Measurements from ENCODE around the gene RGS7. TPM values are rescaled to one million over a fixed set of nuclear protein-coding genes. Genes with fewer than 3 reads are reported as not detected.

The RGS7 gene
- total RNA-seq, 1 donor from 2014 or later: not detected

DNA sequence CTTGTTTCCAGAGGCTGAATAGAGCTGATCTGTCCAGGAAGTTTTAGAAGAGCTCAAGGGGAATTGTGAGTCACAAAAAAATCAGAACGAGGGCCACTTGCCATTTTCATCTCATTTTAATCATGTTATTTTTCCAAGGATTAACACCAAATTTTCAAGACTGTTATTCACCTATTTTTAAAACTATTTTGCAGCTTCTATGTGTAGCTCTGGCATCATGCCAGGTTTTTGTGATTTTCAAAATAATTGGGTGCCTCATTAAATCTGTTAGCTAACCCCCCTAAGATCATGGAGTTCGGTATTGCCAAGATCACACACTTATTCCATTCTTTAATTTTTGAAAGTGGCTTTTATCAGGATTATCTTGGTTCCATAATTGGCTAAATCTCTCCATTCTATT is 90.9 kb downstream of the RGS7 start:
- Histone ChIP-seq H3K27me3 (no peaks in the 10 kb centered on the region), H3K9me3 (no peaks in the 10 kb centered on the region), H3K4me1 (no peaks in the 10 kb centered on the region), H3K4me3 (no peak overlapping the region), H3K36me3 (no peaks in the 10 kb centered on the region), H3K27ac (no peak overlapping the region)
- TF ChIP-seq POLR2A (IDR thresholded peaks at IDR 0.05): no peak
- no peak for TF ChIP-seq POLR2AphosphoS5 (IDR thresholded peaks at IDR 0.05; ENCODE audit: insufficient read depth in 1 of 2, low read depth in 1 of 2)
- TF ChIP-seq, protein P1, sequence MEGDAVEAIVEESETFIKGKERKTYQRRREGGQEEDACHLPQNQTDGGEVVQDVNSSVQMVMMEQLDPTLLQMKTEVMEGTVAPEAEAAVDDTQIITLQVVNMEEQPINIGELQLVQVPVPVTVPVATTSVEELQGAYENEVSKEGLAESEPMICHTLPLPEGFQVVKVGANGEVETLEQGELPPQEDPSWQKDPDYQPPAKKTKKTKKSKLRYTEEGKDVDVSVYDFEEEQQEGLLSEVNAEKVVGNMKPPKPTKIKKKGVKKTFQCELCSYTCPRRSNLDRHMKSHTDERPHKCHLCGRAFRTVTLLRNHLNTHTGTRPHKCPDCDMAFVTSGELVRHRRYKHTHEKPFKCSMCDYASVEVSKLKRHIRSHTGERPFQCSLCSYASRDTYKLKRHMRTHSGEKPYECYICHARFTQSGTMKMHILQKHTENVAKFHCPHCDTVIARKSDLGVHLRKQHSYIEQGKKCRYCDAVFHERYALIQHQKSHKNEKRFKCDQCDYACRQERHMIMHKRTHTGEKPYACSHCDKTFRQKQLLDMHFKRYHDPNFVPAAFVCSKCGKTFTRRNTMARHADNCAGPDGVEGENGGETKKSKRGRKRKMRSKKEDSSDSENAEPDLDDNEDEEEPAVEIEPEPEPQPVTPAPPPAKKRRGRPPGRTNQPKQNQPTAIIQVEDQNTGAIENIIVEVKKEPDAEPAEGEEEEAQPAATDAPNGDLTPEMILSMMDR (IDR thresholded peaks at IDR 0.05): no peak
- intact Hi-C loops (cut with DNase I): no loop called here
- DNase-seq (ENCODE audit: extremely low spot score in 2 of 2): no peak

DNA sequence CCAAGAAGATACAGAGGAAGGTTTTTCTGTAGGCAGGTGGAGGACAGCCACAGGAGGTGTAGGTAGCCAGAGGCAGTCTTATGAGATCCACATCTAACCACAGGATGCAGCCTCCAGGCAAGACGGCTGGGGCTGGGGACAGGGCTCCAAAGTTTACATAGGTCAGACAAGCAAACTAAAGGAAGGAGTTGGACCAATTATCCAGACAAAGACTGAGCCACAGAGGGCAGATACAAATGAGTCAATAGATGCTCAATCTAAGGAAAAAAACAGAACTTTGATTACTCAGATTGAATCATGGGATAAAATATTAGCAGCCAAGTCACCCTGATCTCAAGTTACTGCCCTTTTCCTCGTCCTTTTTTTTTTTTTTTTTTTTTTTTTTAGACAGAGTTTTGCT is 91.6 kb downstream of the RGS7 start:
- Histone ChIP-seq H3K4me3 (no peak overlapping the region), H3K36me3 (no peaks in the 10 kb centered on the region), H3K27me3 (no peaks in the 10 kb centered on the region), H3K9me3 (no peaks in the 10 kb centered on the region), H3K27ac (no peak overlapping the region), H3K4me1 (no peaks in the 10 kb centered on the region)
- no peak for DNase-seq (ENCODE audit: extremely low spot score in 2 of 2)
- intact Hi-C loops (cut with DNase I): no loop called here
- TF ChIP-seq POLR2A (IDR thresholded peaks at IDR 0.05) (no peak), POLR2AphosphoS5 (IDR thresholded peaks at IDR 0.05; ENCODE audit: insufficient read depth in 1 of 2, low read depth in 1 of 2) (no peak)
- TF ChIP-seq, protein P1 (IDR thresholded peaks at IDR 0.05): no peak

DNA sequence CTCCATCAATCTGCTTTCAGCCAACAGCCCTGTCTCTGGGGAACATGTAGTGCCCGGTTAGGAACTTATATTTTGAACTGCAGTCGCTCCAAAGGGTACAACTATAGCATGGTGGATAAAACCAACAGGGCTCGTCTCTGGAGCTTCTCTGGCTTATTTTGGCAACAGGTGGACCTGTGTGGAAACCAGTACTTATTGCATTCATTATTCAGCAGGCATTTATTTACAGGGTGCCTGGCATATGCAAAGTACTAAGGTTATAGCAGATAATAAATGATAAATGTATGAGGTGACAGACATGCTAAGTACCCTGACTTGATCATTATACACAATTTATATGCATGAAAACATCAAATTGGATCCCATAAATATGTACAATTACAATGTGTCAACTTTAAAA is 93.7 kb downstream of the RGS7 start:
- TF ChIP-seq POLR2AphosphoS5 (IDR thresholded peaks at IDR 0.05; ENCODE audit: insufficient read depth in 1 of 2, low read depth in 1 of 2): no peak
- TF ChIP-seq, protein P1 (IDR thresholded peaks at IDR 0.05): no peak
- no peak for TF ChIP-seq POLR2A (IDR thresholded peaks at IDR 0.05)
- H3K4me3 ChIP-seq: no peak overlapping the region
- H3K4me1 ChIP-seq: no peaks in the 10 kb centered on the region
- H3K9me3 ChIP-seq: no peaks in the 10 kb centered on the region
- DNase-seq (ENCODE audit: extremely low spot score in 2 of 2): no peak
- H3K27ac ChIP-seq: no peak overlapping the region
- no peaks in the 10 kb centered on the region for H3K27me3 ChIP-seq
- no peaks in the 10 kb centered on the region for H3K36me3 ChIP-seq
- intact Hi-C loops (cut with DNase I): no loop called here

DNA sequence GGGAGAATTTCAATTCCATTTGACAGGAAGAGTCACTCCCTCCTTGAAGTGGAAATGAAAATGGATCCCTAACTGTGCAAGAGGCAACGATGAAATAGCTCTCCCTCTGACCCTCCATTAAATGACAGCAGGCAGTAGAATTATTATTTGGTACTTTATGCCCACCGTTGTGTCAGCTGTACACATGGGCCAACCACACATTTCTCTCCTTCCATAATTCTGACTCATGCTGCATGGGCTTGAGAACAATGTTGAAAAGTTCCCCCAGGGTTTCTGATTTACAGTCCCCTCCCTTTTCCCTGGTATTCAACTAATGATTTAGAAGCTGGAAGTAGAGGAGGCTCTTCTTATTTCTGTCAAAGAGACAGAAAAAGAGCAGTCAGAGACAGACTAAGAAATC is 103.5 kb downstream of the RGS7 start:
- no peak overlapping the region for H3K27ac ChIP-seq
- H3K4me3 ChIP-seq: no peak overlapping the region
- no peak for DNase-seq (ENCODE audit: extremely low spot score in 2 of 2)
- TF ChIP-seq POLR2A (IDR thresholded peaks at IDR 0.05) (no peak), POLR2AphosphoS5 (IDR thresholded peaks at IDR 0.05; ENCODE audit: insufficient read depth in 1 of 2, low read depth in 1 of 2) (no peak)
- TF ChIP-seq, protein P1 (IDR thresholded peaks at IDR 0.05): no peak
- no peaks in the 10 kb centered on the region for H3K9me3 ChIP-seq
- no peaks in the 10 kb centered on the region for H3K27me3 ChIP-seq
- no peaks in the 10 kb centered on the region for H3K36me3 ChIP-seq
- H3K4me1 ChIP-seq: no peaks in the 10 kb centered on the region
- intact Hi-C loops (cut with DNase I): no loop called here

DNA sequence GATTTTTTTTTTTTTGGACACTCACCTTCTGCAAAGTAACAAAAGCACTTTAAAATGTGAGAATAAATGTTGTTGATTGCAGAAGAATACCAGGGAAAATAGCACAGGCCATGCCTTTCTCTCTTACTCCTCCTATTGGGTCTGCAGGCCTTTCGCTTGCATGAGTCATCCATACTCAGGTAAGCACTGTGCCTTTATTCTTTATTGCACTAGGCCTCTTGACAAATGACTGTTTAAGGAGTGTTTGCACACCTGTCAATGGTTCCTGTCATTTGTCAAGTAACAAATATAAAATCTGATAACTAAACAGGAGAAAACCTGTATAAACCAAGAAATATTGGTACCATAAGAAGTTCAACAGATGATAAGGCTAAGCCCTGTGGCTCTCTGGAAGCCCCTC is 106.5 kb downstream of the RGS7 start:
- DNase-seq (ENCODE audit: extremely low spot score in 2 of 2): no peak
- Histone ChIP-seq H3K4me1 (no peaks in the 10 kb centered on the region), H3K4me3 (no peak overlapping the region), H3K9me3 (no peaks in the 10 kb centered on the region), H3K27me3 (no peaks in the 10 kb centered on the region), H3K27ac (no peak overlapping the region), H3K36me3 (no peaks in the 10 kb centered on the region)
- intact Hi-C loops (cut with DNase I): no loop called here
- no peak for TF ChIP-seq POLR2A (IDR thresholded peaks at IDR 0.05)
- no peak for TF ChIP-seq POLR2AphosphoS5 (IDR thresholded peaks at IDR 0.05; ENCODE audit: insufficient read depth in 1 of 2, low read depth in 1 of 2)
- TF ChIP-seq, protein P1 (IDR thresholded peaks at IDR 0.05): no peak

Data from vagina (tissue), 2 donors.